Natural killer cell (primary cell): ENCODE results near the gene EVL. TPM values are rescaled to one million over a fixed set of nuclear protein-coding genes. Genes with fewer than 3 reads are reported as not detected.

Source experiments
- ATAC-seq, 3 donors: fragments of 150-1000 bp in 2 of 3; fragments of 200-7000 bp in 1 of 3; cut with Tn5 transposase; 1 replicate in 1 of 3; 2 replicates in 2 of 3; pipeline ENCODE4 v1.10.0; 2021; ENCODE audit warnings: mild to moderate bottlenecking in 2 of 3, moderate library complexity in 2 of 3
- DNase-seq, 2 donors: peaks; one replicate each; pipeline versions ENCODE4 v3.0.0 to v3.0.0-alpha.2; 2013 to 2021; ENCODE audit warnings: mixed read lengths in 1 of 2
- H3K27ac ChIP-seq: one replicate; pipeline ENCODE4 v1.5.1; 2013; ENCODE audit warnings: mild to moderate bottlenecking, low read length
- H3K27me3 ChIP-seq: one replicate; pipeline ENCODE4 v1.6.1; 2013; ENCODE audit warnings: low read length; ENCODE audit not compliant: control insufficient read depth, insufficient read depth
- H3K36me3 ChIP-seq: one replicate; pipeline ENCODE4 v1.6.1; 2013; ENCODE audit warnings: low read length; ENCODE audit not compliant: control insufficient read depth, insufficient read depth
- H3K4me1 ChIP-seq: one replicate; pipeline ENCODE4 v1.6.1; 2013; ENCODE audit warnings: low read length; ENCODE audit not compliant: control insufficient read depth, insufficient read depth
- H3K4me3 ChIP-seq: one replicate; pipeline ENCODE4 v1.5.1; 2013; ENCODE audit warnings: low read length
- H3K9me3 ChIP-seq: one replicate; pipeline ENCODE4 v1.6.1; 2013; ENCODE audit warnings: low read length; ENCODE audit not compliant: control insufficient read depth, insufficient read depth
- H3K27ac Mint-ChIP-seq, 2 donors: one replicate each; pipeline ENCODE4 v1.8.0; 2022; ENCODE audit warnings: mild to moderate bottlenecking in 2 of 2, mixed read lengths in 2 of 2, moderate library complexity in 1 of 2
- H3K27me3 Mint-ChIP-seq, 2 donors: one replicate each; pipeline ENCODE4 v1.8.0; 2022; ENCODE audit warnings: low read depth in 2 of 2, mixed read lengths in 2 of 2
- H3K36me3 Mint-ChIP-seq: one replicate; pipeline ENCODE4 v1.8.0; 2022; ENCODE audit warnings: mixed read lengths
- H3K4me1 Mint-ChIP-seq, 2 donors: one replicate each; pipeline ENCODE4 v1.8.0; 2022; ENCODE audit warnings: mixed read lengths in 2 of 2
- H3K4me3 Mint-ChIP-seq: one replicate; pipeline ENCODE4 v1.8.0; 2022; ENCODE audit warnings: mild to moderate bottlenecking, moderate library complexity, mixed read lengths
- H3K9me3 Mint-ChIP-seq, 2 donors: one replicate each; pipeline ENCODE4 v1.8.0; 2022; ENCODE audit warnings: mixed read lengths in 2 of 2
- WGBS: methylation state at CpG from one replicate; pipeline ENCODE4 v1.1.7; 2013; ENCODE audit warnings: missing lambda C conversion rate; ENCODE audit not compliant: insufficient coverage; 5-methylcytosine and 5-hydroxymethylcytosine counted together
- intact Hi-C: fragments of 100-400 bp; cut with micrococcal nuclease; formaldehyde crosslinking; loops from one replicate; pipeline ENCODE4 v1.14.2; 2022
- total RNA-seq, 4 donors: library from RNA; stranded (reverse); fragments of 120-200 nt in 1 of 4; gene quantifications; one replicate each; pipeline versions ENCODE4 v1.2.3 to v1.2.4, GENCODE V29; 2013 to 2022
- TF ChIP-seq, protein P1 (sequence below): fragments of 200-600 bp; IDR thresholded peaks from one replicate; pipeline ENCODE4 v1.8.0; 2022; ENCODE audit warnings: antibody characterized with exemption

The EVL gene
- total RNA-seq, 3 donors from 2014 or later (not counting 1 experiment from before 2014, with no cell fraction given), result 882 to 1,108 (median 986) TPM

- intact Hi-C loops, result no loop called here
- peaks cover 0 to 6% of the 10 kb centered on the region in 2 donors for H3K27me3 Mint-ChIP-seq
- H3K36me3 ChIP-seq, result no peaks in the 10 kb centered on the region
- H3K9me3 ChIP-seq, result no peaks in the 10 kb centered on the region
- H3K27me3 ChIP-seq, result peaks cover 7% of the 10 kb centered on the region
- TF ChIP-seq, protein P1, sequence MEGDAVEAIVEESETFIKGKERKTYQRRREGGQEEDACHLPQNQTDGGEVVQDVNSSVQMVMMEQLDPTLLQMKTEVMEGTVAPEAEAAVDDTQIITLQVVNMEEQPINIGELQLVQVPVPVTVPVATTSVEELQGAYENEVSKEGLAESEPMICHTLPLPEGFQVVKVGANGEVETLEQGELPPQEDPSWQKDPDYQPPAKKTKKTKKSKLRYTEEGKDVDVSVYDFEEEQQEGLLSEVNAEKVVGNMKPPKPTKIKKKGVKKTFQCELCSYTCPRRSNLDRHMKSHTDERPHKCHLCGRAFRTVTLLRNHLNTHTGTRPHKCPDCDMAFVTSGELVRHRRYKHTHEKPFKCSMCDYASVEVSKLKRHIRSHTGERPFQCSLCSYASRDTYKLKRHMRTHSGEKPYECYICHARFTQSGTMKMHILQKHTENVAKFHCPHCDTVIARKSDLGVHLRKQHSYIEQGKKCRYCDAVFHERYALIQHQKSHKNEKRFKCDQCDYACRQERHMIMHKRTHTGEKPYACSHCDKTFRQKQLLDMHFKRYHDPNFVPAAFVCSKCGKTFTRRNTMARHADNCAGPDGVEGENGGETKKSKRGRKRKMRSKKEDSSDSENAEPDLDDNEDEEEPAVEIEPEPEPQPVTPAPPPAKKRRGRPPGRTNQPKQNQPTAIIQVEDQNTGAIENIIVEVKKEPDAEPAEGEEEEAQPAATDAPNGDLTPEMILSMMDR, result no peak
- H3K27ac Mint-ChIP-seq, result no peak overlapping the region
- WGBS, result 95% methylated on average over 7 of the region's 7 CpGs
- no peak overlapping the region for H3K27ac ChIP-seq
- no peak for ATAC-seq
- no peaks in the 10 kb centered on the region for H3K36me3 Mint-ChIP-seq
- H3K4me3 ChIP-seq, result no peak overlapping the region
- peaks cover 11% of the 10 kb centered on the region for H3K4me1 ChIP-seq
- H3K9me3 Mint-ChIP-seq, result no peaks in the 10 kb centered on the region
- DNase-seq, result no peak
- peaks cover 7 to 8% of the 10 kb centered on the region in 2 donors for H3K4me1 Mint-ChIP-seq
- H3K4me3 Mint-ChIP-seq, result peak overlapping the region; percentile 31
These were observed 95.3 kb downstream of the EVL start for GRCh38 chr14:100160534-100160916.

- no peaks in the 10 kb centered on the region for H3K27me3 Mint-ChIP-seq
- Histone ChIP-seq H3K4me3 (no peak overlapping the region), H3K27ac (no peak overlapping the region), H3K9me3 (no peaks in the 10 kb centered on the region), H3K27me3 (no peaks in the 10 kb centered on the region), H3K36me3 (no peaks in the 10 kb centered on the region), H3K4me1 (peaks cover 29% of the 10 kb centered on the region)
- TF ChIP-seq, protein P1, result no peak
- peaks cover 20 to 25% of the 10 kb centered on the region in 2 donors for H3K4me1 Mint-ChIP-seq
- H3K4me3 Mint-ChIP-seq, result peak overlapping the region; percentile 77
- no peaks in the 10 kb centered on the region for H3K9me3 Mint-ChIP-seq
- no peaks in the 10 kb centered on the region for H3K36me3 Mint-ChIP-seq
- peak in 2 of 3 donors; percentile 33 to 59 for ATAC-seq
- intact Hi-C loops, result no loop called here
- no peak for DNase-seq
- H3K27ac Mint-ChIP-seq, result peak overlapping the region; percentile 75 to 90
- WGBS, result 73% methylated on average over 27 of the region's 27 CpGs
These were observed 100.2 kb downstream of the EVL start for GRCh38 chr14:100165376-100165775.

- H3K27me3 ChIP-seq, result no peaks in the 10 kb centered on the region
- peak overlapping the region; percentile 43 for H3K4me3 ChIP-seq
- H3K27ac Mint-ChIP-seq, result peak overlapping the region; percentile 85 to 91
- TF ChIP-seq, protein P1, result no peak
- peaks cover 20 to 29% of the 10 kb centered on the region in 2 donors for H3K4me1 Mint-ChIP-seq
- no peaks in the 10 kb centered on the region for H3K36me3 Mint-ChIP-seq
- peaks cover 29% of the 10 kb centered on the region for H3K4me1 ChIP-seq
- H3K9me3 ChIP-seq, result no peaks in the 10 kb centered on the region
- H3K27ac ChIP-seq, result peak overlapping the region; percentile 28
- H3K27me3 Mint-ChIP-seq, result no peaks in the 10 kb centered on the region
- H3K4me3 Mint-ChIP-seq, result peak overlapping the region; percentile 94
- WGBS, result 46% methylated on average over 13 of the region's 16 CpGs
- H3K36me3 ChIP-seq, result no peaks in the 10 kb centered on the region
- intact Hi-C loops, result no loop called here
- ATAC-seq (peak in 2 of 3 donors; percentile 11 to 33), DNase-seq (no peak)
- no peaks in the 10 kb centered on the region for H3K9me3 Mint-ChIP-seq
These were observed 100.7 kb downstream of the EVL start for GRCh38 chr14:100165831-100166440.

DNA sequence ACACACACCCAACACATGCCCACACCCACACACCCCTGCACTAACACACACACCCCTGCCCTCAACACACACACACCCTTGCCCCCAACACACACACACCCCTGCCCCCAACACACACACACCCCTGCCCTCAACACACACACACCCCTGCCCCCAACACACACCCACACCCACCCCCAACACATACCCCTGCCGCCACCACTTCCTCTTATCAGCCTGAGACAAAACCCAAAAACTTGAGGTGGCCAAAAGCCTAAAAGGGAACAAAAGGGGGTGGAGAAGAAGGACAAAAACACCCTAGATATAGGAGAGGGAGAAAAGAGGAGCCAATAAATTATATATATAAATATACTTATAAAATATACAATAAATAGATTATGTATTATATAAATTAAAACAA, 103.3 kb downstream of the EVL start:
- no CpG with 5 or more reads among the region's 1 CpG for WGBS
- H3K27me3 ChIP-seq, result no peaks in the 10 kb centered on the region
- peak in 1 of 3 donors; percentile 11 for ATAC-seq
- peaks cover 29% of the 10 kb centered on the region for H3K4me1 ChIP-seq
- TF ChIP-seq, protein P1, result no peak
- peaks cover 20 to 38% of the 10 kb centered on the region in 2 donors for H3K4me1 Mint-ChIP-seq
- H3K4me3 ChIP-seq, result no peak overlapping the region
- peak overlapping the region; percentile 67 for H3K4me3 Mint-ChIP-seq
- H3K9me3 ChIP-seq, result no peaks in the 10 kb centered on the region
- intact Hi-C loops, result no loop called here
- H3K27me3 Mint-ChIP-seq, result peaks cover 0 to 3% of the 10 kb centered on the region in 2 donors
- H3K36me3 ChIP-seq, result no peaks in the 10 kb centered on the region
- H3K27ac ChIP-seq, result no peak overlapping the region
- no peaks in the 10 kb centered on the region for H3K36me3 Mint-ChIP-seq
- peak overlapping the region in 1 of 2 donors; percentile 49 for H3K27ac Mint-ChIP-seq
- no peaks in the 10 kb centered on the region for H3K9me3 Mint-ChIP-seq
- DNase-seq, result no peak
